ENCODE data around the gene CLEC18B. TPM values are rescaled to one million over a fixed set of nuclear protein-coding genes. Genes with fewer than 3 reads are reported as not detected.
A peak's percentile ranks its signal among the peaks of the same experiment; 100 is the strongest.
"Not testable (repeated sequence)": the region's sequence is repeated elsewhere in the genome, so short reads cannot be mapped to it uniquely, and the experiment has no call there.

Gene CLEC18B
- total and polyA plus RNA-seq, 9 donors = 0.17 to 1.5 (median 0.42) TPM; not detected in 1

- DNase-seq; intact Hi-C loops (cut with DNase I); H3K4me1 ChIP-seq (ENCODE audit: insufficient read depth); H3K9me3 ChIP-seq; H3K36me3 ChIP-seq; H3K27ac ChIP-seq; H3K4me3 ChIP-seq; H3K27me3 ChIP-seq: not testable (repeated sequence)
- WGBS, 3 donors = 56 to 74% (median 59%) methylated on average over 6 to 7 of the region's 14 CpGs
Measured at GRCh38 chr16:74404148-74404933, 16.9 kb downstream of the CLEC18B start.

GRCh38 chr16:74400238-74400637 lies 21.0 kb downstream of the CLEC18B start:
- H3K27me3 ChIP-seq; H3K9me3 ChIP-seq; H3K4me1 ChIP-seq (ENCODE audit: insufficient read depth); DNase-seq; intact Hi-C loops (cut with DNase I); H3K36me3 ChIP-seq; H3K4me3 ChIP-seq; H3K27ac ChIP-seq: not testable (repeated sequence)
- WGBS, 3 donors = 87 to 93% (median 92%) methylated on average over 3 of the region's 4 CpGs

- H3K36me3 ChIP-seq; H3K27me3 ChIP-seq; H3K4me1 ChIP-seq (ENCODE audit: insufficient read depth); intact Hi-C loops (cut with DNase I); H3K4me3 ChIP-seq; H3K9me3 ChIP-seq: not testable (repeated sequence)
- DNase-seq = peak in 4 of 5 donors; percentile 37 to 70 (median 54)
- H3K27ac ChIP-seq = peak overlapping the region in 1 of 2 donors; percentile 44
- 4 to 6% (median 6%) methylated on average over 8 to 12 of the region's 15 CpGs for WGBS, 3 donors
Measured at GRCh38 chr16:74398212-74398895, 22.9 kb downstream of the CLEC18B start.

GRCh38 chr16:74396521-74397017 lies 24.7 kb downstream of the CLEC18B start:
- H3K9me3 ChIP-seq; intact Hi-C loops (cut with DNase I); H3K4me3 ChIP-seq; H3K27me3 ChIP-seq; H3K36me3 ChIP-seq; H3K4me1 ChIP-seq (ENCODE audit: insufficient read depth): not testable (repeated sequence)
- DNase-seq = peak; percentile 34 to 75 (median 58)
- H3K27ac ChIP-seq = peak overlapping the region in 1 of 2 donors; percentile 26
- 18 to 27% (median 22%) methylated on average over 7 of the region's 7 CpGs for WGBS, 3 donors

- H3K27ac ChIP-seq; intact Hi-C loops (cut with DNase I); H3K27me3 ChIP-seq; H3K4me3 ChIP-seq; H3K4me1 ChIP-seq (ENCODE audit: insufficient read depth); H3K36me3 ChIP-seq; H3K9me3 ChIP-seq: not testable (repeated sequence)
- peak in 1 of 5 donors; percentile 9 for DNase-seq
- WGBS, 3 donors = 83 to 93% (median 91%) methylated on average over 3 to 4 of the region's 5 CpGs
Measured at GRCh38 chr16:74394604-74395003, 26.7 kb downstream of the CLEC18B start.

GRCh38 chr16:74394131-74394530 lies 27.1 kb downstream of the CLEC18B start:
- H3K27me3 ChIP-seq; H3K4me1 ChIP-seq (ENCODE audit: insufficient read depth); intact Hi-C loops (cut with DNase I); DNase-seq; H3K36me3 ChIP-seq; H3K4me3 ChIP-seq; H3K9me3 ChIP-seq; H3K27ac ChIP-seq: not testable (repeated sequence)
- WGBS, 3 donors = 93 to 95% (median 94%) methylated on average over 9 of the region's 9 CpGs

- H3K36me3 ChIP-seq; H3K4me3 ChIP-seq; intact Hi-C loops (cut with DNase I); H3K27me3 ChIP-seq; H3K9me3 ChIP-seq; H3K27ac ChIP-seq; DNase-seq; H3K4me1 ChIP-seq (ENCODE audit: insufficient read depth): not testable (repeated sequence)
- 85 to 92% (median 88%) methylated on average over 8 to 10 of the region's 13 CpGs for WGBS, 3 donors
Measured at GRCh38 chr16:74391454-74392050, 29.7 kb downstream of the CLEC18B start.

- H3K9me3 ChIP-seq; DNase-seq; H3K4me3 ChIP-seq; H3K4me1 ChIP-seq (ENCODE audit: insufficient read depth); H3K27ac ChIP-seq; H3K27me3 ChIP-seq; intact Hi-C loops (cut with DNase I); H3K36me3 ChIP-seq: not testable (repeated sequence)
- WGBS, 3 donors = 68 to 82% (median 71%) methylated on average over 2 to 4 of the region's 6 CpGs
Measured at GRCh38 chr16:74382339-74383034, 38.8 kb downstream of the CLEC18B start.

- H3K9me3 ChIP-seq; H3K4me1 ChIP-seq (ENCODE audit: insufficient read depth); intact Hi-C loops (cut with DNase I); H3K27me3 ChIP-seq; H3K27ac ChIP-seq; H3K4me3 ChIP-seq; H3K36me3 ChIP-seq; DNase-seq: not testable (repeated sequence)
- WGBS, 3 donors = 93 to 96% (median 95%) methylated on average over 9 of the region's 9 CpGs
Measured at GRCh38 chr16:74373847-74374184, 47.5 kb downstream of the CLEC18B start.

Data from ovary (tissue), 9 donors.